Measurements from ENCODE around the gene CYFIP1.

CYFIP1 gene

GRCh38 chr15:22979238-22980188 lies 655 bp downstream of the CYFIP1 start:
- TF ChIP-seq GATA2 (IDR thresholded peaks at IDR 0.05; ENCODE audit: low read depth, low read length) (no peak), GATA3 (IDR thresholded peaks at IDR 0.05; ENCODE audit: low read depth, low read length) (no peak)

- no peak for TF ChIP-seq GATA2 (IDR thresholded peaks at IDR 0.05; ENCODE audit: low read depth, low read length)
- TF ChIP-seq GATA3 (IDR thresholded peaks at IDR 0.05; ENCODE audit: low read depth, low read length) = no peak
These were observed 1.4 kb downstream of the CYFIP1 start for GRCh38 chr15:22978691-22979237.

- TF ChIP-seq GATA2 (IDR thresholded peaks at IDR 0.05; ENCODE audit: low read depth, low read length) = no peak
- TF ChIP-seq GATA3 (IDR thresholded peaks at IDR 0.05; ENCODE audit: low read depth, low read length) = no peak
These were observed 5.4 kb downstream of the CYFIP1 start for GRCh38 chr15:22974745-22975144.

GRCh38 chr15:22973987-22974386 lies 6.2 kb downstream of the CYFIP1 start:
- no peak for TF ChIP-seq GATA3 (IDR thresholded peaks at IDR 0.05; ENCODE audit: low read depth, low read length)
- TF ChIP-seq GATA2 (IDR thresholded peaks at IDR 0.05; ENCODE audit: low read depth, low read length) = no peak

GRCh38 chr15:22973286-22973685 lies 6.9 kb downstream of the CYFIP1 start:
- no peak for TF ChIP-seq GATA3 (IDR thresholded peaks at IDR 0.05; ENCODE audit: low read depth, low read length)
- no peak for TF ChIP-seq GATA2 (IDR thresholded peaks at IDR 0.05; ENCODE audit: low read depth, low read length)

- TF ChIP-seq GATA2 (IDR thresholded peaks at IDR 0.05; ENCODE audit: low read depth, low read length) (no peak), GATA3 (IDR thresholded peaks at IDR 0.05; ENCODE audit: low read depth, low read length) (no peak)
These were observed 10.7 kb downstream of the CYFIP1 start for GRCh38 chr15:22969489-22969888.

GRCh38 chr15:22968366-22968765 lies 11.8 kb downstream of the CYFIP1 start:
- no peak for TF ChIP-seq GATA2 (IDR thresholded peaks at IDR 0.05; ENCODE audit: low read depth, low read length)
- no peak for TF ChIP-seq GATA3 (IDR thresholded peaks at IDR 0.05; ENCODE audit: low read depth, low read length)

GRCh38 chr15:22967084-22967770 lies 12.9 kb downstream of the CYFIP1 start:
- TF ChIP-seq GATA2 (IDR thresholded peaks at IDR 0.05; ENCODE audit: low read depth, low read length) (no peak), GATA3 (IDR thresholded peaks at IDR 0.05; ENCODE audit: low read depth, low read length) (no peak)

GRCh38 chr15:22966321-22967083 lies 13.7 kb downstream of the CYFIP1 start:
- no peak for TF ChIP-seq GATA2 (IDR thresholded peaks at IDR 0.05; ENCODE audit: low read depth, low read length)
- TF ChIP-seq GATA3 (IDR thresholded peaks at IDR 0.05; ENCODE audit: low read depth, low read length) = no peak

GRCh38 chr15:22963641-22964040 lies 16.5 kb downstream of the CYFIP1 start:
- TF ChIP-seq GATA3 (IDR thresholded peaks at IDR 0.05; ENCODE audit: low read depth, low read length) (no peak), GATA2 (IDR thresholded peaks at IDR 0.05; ENCODE audit: low read depth, low read length) (no peak)

GRCh38 chr15:22962611-22963010 lies 17.6 kb downstream of the CYFIP1 start:
- no peak for TF ChIP-seq GATA3 (IDR thresholded peaks at IDR 0.05; ENCODE audit: low read depth, low read length)
- no peak for TF ChIP-seq GATA2 (IDR thresholded peaks at IDR 0.05; ENCODE audit: low read depth, low read length)

- TF ChIP-seq GATA3 (IDR thresholded peaks at IDR 0.05; ENCODE audit: low read depth, low read length) (no peak), GATA2 (IDR thresholded peaks at IDR 0.05; ENCODE audit: low read depth, low read length) (no peak)
These were observed 18.4 kb downstream of the CYFIP1 start for GRCh38 chr15:22961762-22962161.

- no peak for TF ChIP-seq GATA3 (IDR thresholded peaks at IDR 0.05; ENCODE audit: low read depth, low read length)
- no peak for TF ChIP-seq GATA2 (IDR thresholded peaks at IDR 0.05; ENCODE audit: low read depth, low read length)
These were observed 19.6 kb downstream of the CYFIP1 start for GRCh38 chr15:22960556-22960955.

- no peak for TF ChIP-seq GATA2 (IDR thresholded peaks at IDR 0.05; ENCODE audit: low read depth, low read length)
- TF ChIP-seq GATA3 (IDR thresholded peaks at IDR 0.05; ENCODE audit: low read depth, low read length) = no peak
These were observed 20.0 kb downstream of the CYFIP1 start for GRCh38 chr15:22960126-22960525.
